GM12873 (cell line): Measurements from ENCODE around the gene OR4D9.

Experiments used
- TF ChIP-seq, protein P1 (sequence below): IDR thresholded peaks from 2 replicates; pipeline ENCODE4 v1.5.1; 2012; ENCODE audit warnings: low read depth, mild to moderate bottlenecking, moderate library complexity, low read length, control low read depth; ENCODE audit not compliant: insufficient read depth; ENCODE audit errors: missing control alignments

Gene OR4D9

DNA sequence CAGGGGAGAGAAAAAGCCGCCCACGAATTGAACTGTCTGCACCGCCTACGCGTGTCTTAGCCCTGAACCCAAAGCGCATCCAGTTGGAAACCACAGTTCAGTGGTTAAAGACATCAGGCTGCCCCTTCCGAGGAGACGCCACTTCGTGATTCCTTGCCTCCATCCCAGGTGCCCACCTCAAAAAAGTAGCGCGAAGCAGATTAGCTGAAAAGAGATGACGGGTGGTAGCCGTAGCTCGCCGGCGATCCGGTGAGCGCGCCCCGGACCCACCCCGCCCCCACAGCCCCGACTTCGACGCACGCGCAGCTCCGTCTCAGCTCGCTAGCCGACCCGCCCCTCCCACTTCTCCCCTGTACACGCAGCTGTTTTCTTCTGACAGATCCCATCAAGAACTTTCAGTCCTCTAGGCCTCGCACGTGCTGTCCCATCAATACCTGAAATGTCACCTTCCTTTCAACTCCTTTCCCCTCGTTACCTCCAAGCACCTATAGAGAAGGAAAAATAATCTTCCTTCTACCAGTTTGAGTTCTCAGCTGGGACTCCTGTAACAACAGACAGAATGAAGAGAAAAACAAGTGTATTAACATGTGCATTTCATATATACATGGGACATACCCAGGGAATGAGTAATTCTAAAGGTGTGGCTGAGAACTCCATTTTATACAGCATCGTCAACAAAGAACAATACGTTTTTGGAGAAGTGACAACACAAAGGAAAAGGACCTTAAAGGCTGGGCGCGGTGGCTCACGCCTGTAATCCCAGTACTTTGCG is 49.5 kb downstream of the OR4D9 start:
- TF ChIP-seq, protein P1, sequence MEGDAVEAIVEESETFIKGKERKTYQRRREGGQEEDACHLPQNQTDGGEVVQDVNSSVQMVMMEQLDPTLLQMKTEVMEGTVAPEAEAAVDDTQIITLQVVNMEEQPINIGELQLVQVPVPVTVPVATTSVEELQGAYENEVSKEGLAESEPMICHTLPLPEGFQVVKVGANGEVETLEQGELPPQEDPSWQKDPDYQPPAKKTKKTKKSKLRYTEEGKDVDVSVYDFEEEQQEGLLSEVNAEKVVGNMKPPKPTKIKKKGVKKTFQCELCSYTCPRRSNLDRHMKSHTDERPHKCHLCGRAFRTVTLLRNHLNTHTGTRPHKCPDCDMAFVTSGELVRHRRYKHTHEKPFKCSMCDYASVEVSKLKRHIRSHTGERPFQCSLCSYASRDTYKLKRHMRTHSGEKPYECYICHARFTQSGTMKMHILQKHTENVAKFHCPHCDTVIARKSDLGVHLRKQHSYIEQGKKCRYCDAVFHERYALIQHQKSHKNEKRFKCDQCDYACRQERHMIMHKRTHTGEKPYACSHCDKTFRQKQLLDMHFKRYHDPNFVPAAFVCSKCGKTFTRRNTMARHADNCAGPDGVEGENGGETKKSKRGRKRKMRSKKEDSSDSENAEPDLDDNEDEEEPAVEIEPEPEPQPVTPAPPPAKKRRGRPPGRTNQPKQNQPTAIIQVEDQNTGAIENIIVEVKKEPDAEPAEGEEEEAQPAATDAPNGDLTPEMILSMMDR, result no peak

DNA sequence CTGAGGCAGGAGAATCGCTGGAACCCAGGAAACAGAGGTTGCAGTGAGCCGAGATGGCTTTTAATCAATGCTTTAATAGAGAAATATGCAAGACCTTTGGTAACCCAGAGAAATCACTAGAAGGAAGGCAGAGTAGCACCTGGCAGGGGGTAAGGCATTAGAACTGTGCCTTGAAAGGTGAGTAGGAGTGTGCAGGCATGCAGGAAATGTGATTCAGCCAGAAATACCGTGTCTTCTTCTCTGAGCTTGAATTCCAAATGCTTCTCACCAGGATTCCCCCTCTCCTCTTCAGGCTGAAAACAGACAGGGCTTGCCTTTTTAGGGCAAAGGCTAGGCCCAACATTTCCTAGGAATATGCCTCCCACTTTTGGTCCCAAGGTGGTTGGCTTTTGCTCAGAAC is 51.0 kb downstream of the OR4D9 start:
- TF ChIP-seq, protein P1, result no peak
